ENCODE data around the gene PANX3. TPM values are rescaled to one million over a fixed set of nuclear protein-coding genes. Genes with fewer than 3 reads are reported as not detected.

PANX3 gene
- total and polyA plus RNA-seq, 7 donors: not detected

Other genes with a start within 250 kb of the PANX3 start
- not detected for gene OR8B2, start 226.9 kb upstream of the PANX3 start, total RNA-seq
- gene OR8B2, start 226.9 kb upstream of the PANX3 start, polyA plus RNA-seq: not detected
- not detected for gene OR8B3, start 212.4 kb upstream of the PANX3 start, total RNA-seq
- not detected for gene OR8B3, start 212.4 kb upstream of the PANX3 start, polyA plus RNA-seq
- not detected for gene OR8B4, start 186.6 kb upstream of the PANX3 start, total RNA-seq
- not detected for gene OR8B4, start 186.6 kb upstream of the PANX3 start, polyA plus RNA-seq
- gene OR8B8, start 165.7 kb upstream of the PANX3 start, total RNA-seq: not detected
- gene OR8B8, start 165.7 kb upstream of the PANX3 start, polyA plus RNA-seq: not detected
- gene OR8B12, start 67.8 kb upstream of the PANX3 start, total RNA-seq: not detected
- gene OR8B12, start 67.8 kb upstream of the PANX3 start, polyA plus RNA-seq: not detected
- not detected for gene OR8A1, start 41.4 kb upstream of the PANX3 start, total RNA-seq
- not detected for gene OR8A1, start 41.4 kb upstream of the PANX3 start, polyA plus RNA-seq
- 10 to 100 TPM; 24.2 to 32.3 (median 27.4) TPM for gene TBRG1, start 11.4 kb downstream of the PANX3 start, total RNA-seq
- 10 to 100 TPM; 29.4 to 99.3 (median 45.7) TPM for gene TBRG1, start 11.4 kb downstream of the PANX3 start, polyA plus RNA-seq
- 10 to 100 TPM; 15.7 to 21.8 (median 19.1) TPM for gene SIAE, start 62.3 kb downstream of the PANX3 start, total RNA-seq
- 10 to 100 TPM in 2 of 3 donors, 1 to 10 TPM in 1; 9.1 to 15.7 (median 12.8) TPM for gene SIAE, start 62.3 kb downstream of the PANX3 start, polyA plus RNA-seq
- gene SPA17, start 62.5 kb downstream of the PANX3 start, total RNA-seq: 1 to 10 TPM in 1 of 4 donors, under 1 TPM in 3; 0.32 to 1.1 (median 0.73) TPM
- gene SPA17, start 62.5 kb downstream of the PANX3 start, polyA plus RNA-seq: 1 to 10 TPM in 2 of 3 donors, under 1 TPM in 1; 0.87 to 3.6 (median 2.8) TPM
- gene NRGN, start 128.5 kb downstream of the PANX3 start, total RNA-seq: 1 to 10 TPM in 2 of 4 donors, under 1 TPM in 2; 0.89 to 2.1 (median 1.2) TPM
- 1 to 10 TPM in 2 of 3 donors, under 1 TPM in 1; 0.69 to 1.7 (median 1.0) TPM for gene NRGN, start 128.5 kb downstream of the PANX3 start, polyA plus RNA-seq
- under 1 TPM; 0.30 to 0.58 (median 0.37) TPM for gene VSIG2, start 140.8 kb downstream of the PANX3 start, total RNA-seq
- under 1 TPM; 0.15 to 0.36 (median 0.17) TPM for gene VSIG2, start 140.8 kb downstream of the PANX3 start, polyA plus RNA-seq
- gene ESAM, start 150.9 kb downstream of the PANX3 start, total RNA-seq: 10 to 100 TPM; 20.1 to 35.5 (median 28.8) TPM
- gene ESAM, start 150.9 kb downstream of the PANX3 start, polyA plus RNA-seq: 10 to 100 TPM; 18.4 to 37.2 (median 26.2) TPM
- 1 to 10 TPM; 3.0 to 4.5 (median 4.1) TPM for gene MSANTD2, start 189.0 kb downstream of the PANX3 start, total RNA-seq
- 1 to 10 TPM; 2.8 to 5.4 (median 4.0) TPM for gene MSANTD2, start 189.0 kb downstream of the PANX3 start, polyA plus RNA-seq